ENCODE results near the gene P3H2. TPM values are rescaled to one million over a fixed set of nuclear protein-coding genes. Genes with fewer than 3 reads are reported as not detected.

P3H2 gene
- polyA plus RNA-seq, 3 donors from 2014 or later = 2.2 TPM; not detected in 2

DNA sequence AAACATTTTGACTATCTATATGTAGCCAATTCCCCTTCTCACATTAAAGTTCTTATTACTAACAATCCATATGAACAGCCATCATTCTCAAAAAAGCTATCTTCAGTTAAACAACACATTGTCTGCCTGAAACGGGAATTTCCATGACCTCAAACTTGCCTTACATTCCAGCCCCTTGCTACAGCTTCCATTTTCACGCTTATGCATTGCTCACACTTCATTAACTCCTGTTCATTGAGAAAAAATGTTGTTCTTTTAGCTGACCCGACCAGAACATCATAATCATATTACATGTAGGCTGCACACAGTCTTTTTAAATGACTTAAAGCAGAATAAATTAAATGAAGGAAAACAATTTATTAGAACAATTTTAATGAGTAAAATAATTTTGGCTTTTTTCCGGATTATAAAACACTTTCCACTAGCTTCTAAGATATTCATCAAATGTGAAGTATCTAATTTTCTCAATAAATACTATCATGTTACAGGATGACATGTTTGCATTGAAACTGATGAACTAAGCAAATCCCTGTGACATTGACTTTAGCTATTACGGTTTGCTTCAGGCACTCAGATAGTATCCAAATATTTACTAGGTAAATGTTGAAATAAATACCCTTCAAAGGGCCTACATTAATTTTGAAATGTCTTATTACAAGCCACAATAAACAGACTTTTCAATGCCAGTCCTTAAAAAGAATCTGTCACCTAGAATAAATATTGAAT, 49.9 kb downstream of the P3H2 start:
- DNase-seq = no peak
- no peak overlapping the region for H3K4me3 Mint-ChIP-seq
- peaks cover 0 to 6% (median 2%) of the 10 kb centered on the region in 3 donors for H3K27me3 Mint-ChIP-seq (ENCODE audit: low read depth in 3 of 3)
- H3K4me1 Mint-ChIP-seq = no peaks in the 10 kb centered on the region
- H3K27ac Mint-ChIP-seq = no peak overlapping the region
- H3K9me3 Mint-ChIP-seq = peaks cover 0 to 2% (median 0%) of the 10 kb centered on the region in 6 donors
- no peaks in the 10 kb centered on the region for H3K36me3 Mint-ChIP-seq

DNA sequence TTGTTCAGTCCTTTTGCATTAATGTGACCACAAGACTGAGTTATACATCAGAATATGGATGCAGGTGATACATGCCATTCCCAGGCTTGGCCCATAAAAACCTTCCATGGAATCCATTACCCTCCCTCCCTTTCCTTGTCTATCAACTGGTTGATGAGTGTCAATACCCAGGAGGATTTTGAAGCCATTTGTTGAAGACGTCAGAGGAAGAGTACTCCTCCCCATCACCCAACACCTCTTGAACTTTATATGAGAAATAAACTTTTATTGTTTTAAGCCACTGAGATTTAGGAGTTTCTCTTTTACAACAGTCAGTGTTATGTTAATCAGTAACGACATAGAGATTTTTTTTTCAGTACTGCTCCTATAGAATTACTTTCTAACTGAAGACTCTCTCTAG, 55.5 kb downstream of the P3H2 start:
- Mint-ChIP-seq H3K27ac (no peak overlapping the region), H3K4me1 (no peaks in the 10 kb centered on the region), H3K27me3 (ENCODE audit: low read depth in 3 of 3) (peaks cover 0 to 2% (median 2%) of the 10 kb centered on the region in 3 donors), H3K4me3 (no peak overlapping the region), H3K36me3 (no peaks in the 10 kb centered on the region), H3K9me3 (peaks cover 0 to 4% (median 0%) of the 10 kb centered on the region in 6 donors)
- DNase-seq = no peak

DNA sequence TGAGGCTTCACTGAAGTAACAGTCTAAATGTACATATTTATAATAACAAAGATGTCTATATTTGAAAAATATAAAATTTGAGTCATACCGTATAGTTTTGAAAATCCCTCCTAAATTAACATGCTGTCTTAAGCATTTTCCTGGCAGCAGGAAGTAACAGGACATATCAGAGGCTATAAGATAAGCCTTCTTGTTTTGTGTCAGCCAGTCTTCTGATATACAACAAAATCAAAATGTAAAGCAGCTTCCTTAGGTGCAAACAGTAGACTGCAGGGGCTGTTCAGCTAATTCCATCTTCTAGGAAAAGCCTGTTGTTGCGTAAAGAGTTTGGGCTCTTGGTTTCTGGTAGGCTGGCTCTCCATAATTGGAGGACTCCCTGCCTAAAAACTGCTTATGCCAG, 56.0 kb downstream of the P3H2 start:
- Mint-ChIP-seq H3K27ac (no peak overlapping the region), H3K36me3 (no peaks in the 10 kb centered on the region), H3K9me3 (peaks cover 0 to 4% (median 0%) of the 10 kb centered on the region in 6 donors), H3K27me3 (ENCODE audit: low read depth in 3 of 3) (peaks cover 0 to 2% (median 2%) of the 10 kb centered on the region in 3 donors), H3K4me1 (no peaks in the 10 kb centered on the region), H3K4me3 (no peak overlapping the region)
- DNase-seq = no peak

DNA sequence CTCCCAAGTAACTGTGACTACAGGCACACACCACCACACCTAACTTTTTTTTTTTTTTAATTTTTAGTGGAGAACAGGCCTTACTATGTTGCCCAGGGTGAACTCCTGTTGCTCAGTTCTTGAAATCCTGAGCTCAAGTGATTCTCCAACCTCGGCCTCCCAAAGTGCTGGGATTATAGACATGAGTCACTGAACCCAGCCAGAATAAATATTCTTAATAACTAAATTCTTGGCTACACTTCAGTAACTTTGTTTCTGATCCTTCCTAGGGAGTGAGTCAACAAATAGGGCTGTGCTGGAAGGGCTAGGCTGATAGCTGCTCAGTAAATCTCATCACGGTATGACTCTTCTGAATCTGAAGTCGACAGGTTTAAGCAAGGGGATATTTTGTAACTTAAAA, 56.6 kb downstream of the P3H2 start:
- Mint-ChIP-seq H3K4me1 (no peaks in the 10 kb centered on the region), H3K4me3 (no peak overlapping the region), H3K9me3 (peaks cover 0 to 4% (median 0%) of the 10 kb centered on the region in 6 donors), H3K36me3 (no peaks in the 10 kb centered on the region), H3K27ac (no peak overlapping the region), H3K27me3 (ENCODE audit: low read depth in 3 of 3) (peaks cover 0 to 3% (median 2%) of the 10 kb centered on the region in 3 donors)
- DNase-seq = no peak

- Mint-ChIP-seq H3K36me3 (no peaks in the 10 kb centered on the region), H3K27me3 (ENCODE audit: low read depth in 3 of 3) (peaks cover 0 to 3% (median 2%) of the 10 kb centered on the region in 3 donors), H3K4me1 (no peaks in the 10 kb centered on the region), H3K27ac (no peak overlapping the region), H3K4me3 (no peak overlapping the region), H3K9me3 (peaks cover 0 to 4% (median 0%) of the 10 kb centered on the region in 6 donors)
- DNase-seq = no peak
These were observed 57.2 kb downstream of the P3H2 start for GRCh38 chr3:190063490-190063889.

GRCh38 chr3:190060192-190060775, 60.4 kb downstream of the P3H2 start:
- no peaks in the 10 kb centered on the region for H3K36me3 Mint-ChIP-seq
- no peak for DNase-seq
- H3K9me3 Mint-ChIP-seq = peaks cover 0 to 4% (median 0%) of the 10 kb centered on the region in 6 donors
- no peak overlapping the region for H3K4me3 Mint-ChIP-seq
- H3K27me3 Mint-ChIP-seq (ENCODE audit: low read depth in 3 of 3) = peaks cover 0 to 2% (median 1%) of the 10 kb centered on the region in 3 donors
- no peak overlapping the region for H3K27ac Mint-ChIP-seq
- H3K4me1 Mint-ChIP-seq = no peaks in the 10 kb centered on the region

- Mint-ChIP-seq H3K4me1 (no peaks in the 10 kb centered on the region), H3K9me3 (peaks cover 0 to 4% (median 0%) of the 10 kb centered on the region in 6 donors), H3K27me3 (ENCODE audit: low read depth in 3 of 3) (peaks cover under 1 to 2% (median 1%) of the 10 kb centered on the region in 3 donors), H3K27ac (no peak overlapping the region), H3K36me3 (no peaks in the 10 kb centered on the region), H3K4me3 (no peak overlapping the region)
- DNase-seq = no peak
These were observed 61.5 kb downstream of the P3H2 start for GRCh38 chr3:190059242-190059590.

DNA sequence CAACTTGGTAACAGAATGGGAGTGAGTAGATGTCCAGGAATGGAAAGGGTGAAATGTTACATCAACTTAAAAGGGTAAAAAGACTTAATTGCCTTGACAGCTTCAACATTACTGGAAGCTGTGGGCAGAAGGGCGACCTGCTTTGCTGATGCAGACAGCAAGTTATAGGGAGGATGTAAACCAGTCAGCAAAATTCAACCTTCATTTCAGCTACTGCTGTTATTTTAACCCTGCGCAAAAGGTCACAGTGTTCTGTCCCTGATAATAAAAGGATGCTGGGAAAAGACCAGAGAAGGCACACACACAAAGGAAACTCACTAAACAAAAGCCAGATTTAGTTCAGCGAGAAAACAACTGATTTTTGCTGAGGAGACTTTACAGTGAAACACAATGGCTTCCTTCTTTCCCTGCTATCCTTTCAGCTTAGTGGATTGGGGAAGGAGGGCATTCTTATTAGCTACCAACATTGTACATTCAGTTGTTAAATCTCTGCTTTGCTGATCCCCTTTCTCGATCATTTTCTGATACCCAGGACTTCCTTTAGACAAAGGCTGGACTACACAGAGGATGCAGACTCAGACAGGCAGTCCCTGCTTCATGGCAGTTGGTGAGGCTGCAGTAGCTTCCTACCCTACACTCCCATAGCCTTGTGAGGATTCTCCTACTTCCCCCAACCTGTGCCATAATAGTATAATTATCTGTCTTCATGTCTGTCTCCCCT, 62.0 kb downstream of the P3H2 start:
- Mint-ChIP-seq H3K27ac (no peak overlapping the region), H3K4me1 (no peaks in the 10 kb centered on the region), H3K4me3 (no peak overlapping the region), H3K9me3 (peaks cover 0 to 6% (median 0%) of the 10 kb centered on the region in 6 donors), H3K27me3 (ENCODE audit: low read depth in 3 of 3) (peaks cover 1 to 2% (median 2%) of the 10 kb centered on the region in 3 donors), H3K36me3 (no peaks in the 10 kb centered on the region)
- no peak for DNase-seq

DNA sequence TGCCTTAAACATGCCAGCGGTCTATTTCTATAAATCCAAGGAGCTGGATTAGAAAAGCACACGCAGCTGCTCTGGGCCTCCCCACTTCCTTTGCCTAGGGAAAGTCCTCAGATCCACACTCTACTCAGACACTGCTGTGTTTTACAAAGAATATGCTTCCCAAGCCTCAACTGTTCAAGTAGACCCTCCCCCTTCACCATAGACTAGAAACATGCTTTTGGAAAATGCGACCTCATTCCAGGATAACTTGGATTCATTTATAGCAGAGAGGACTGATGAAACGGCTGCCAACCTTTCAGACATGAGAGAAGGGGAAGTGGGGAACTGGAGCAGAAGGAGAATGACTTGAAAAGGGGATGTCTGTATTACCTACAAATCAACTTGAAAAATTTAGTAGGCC, 64.0 kb downstream of the P3H2 start:
- H3K27ac Mint-ChIP-seq = no peak overlapping the region
- no peak for DNase-seq
- H3K9me3 Mint-ChIP-seq = peaks cover 0 to 6% (median 0%) of the 10 kb centered on the region in 6 donors
- H3K36me3 Mint-ChIP-seq = no peaks in the 10 kb centered on the region
- H3K27me3 Mint-ChIP-seq (ENCODE audit: low read depth in 3 of 3) = peaks cover 1 to 2% (median 2%) of the 10 kb centered on the region in 3 donors
- H3K4me3 Mint-ChIP-seq = no peak overlapping the region
- H3K4me1 Mint-ChIP-seq = no peaks in the 10 kb centered on the region

DNA sequence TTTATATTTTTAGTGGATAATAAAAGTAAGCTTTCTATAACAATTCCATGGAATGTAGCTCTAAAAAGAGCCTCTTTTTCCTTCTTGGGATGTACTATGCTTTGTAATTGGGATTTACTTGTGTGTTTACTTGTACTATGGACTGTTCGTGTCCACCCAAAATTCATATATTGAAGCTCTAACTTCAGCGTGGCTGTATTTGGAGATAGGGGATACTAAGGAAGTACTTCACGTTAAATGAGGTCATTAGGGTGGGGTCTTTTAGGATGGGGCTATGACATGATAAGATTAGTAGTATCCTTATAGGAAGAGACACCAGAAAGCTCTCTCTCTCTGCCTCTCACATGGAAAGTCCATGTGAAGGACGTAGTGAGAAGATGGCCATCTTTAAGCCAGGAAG, 64.9 kb downstream of the P3H2 start:
- peaks cover 0 to 2% (median 1%) of the 10 kb centered on the region in 3 donors for H3K27me3 Mint-ChIP-seq (ENCODE audit: low read depth in 3 of 3)
- no peak overlapping the region for H3K4me3 Mint-ChIP-seq
- no peaks in the 10 kb centered on the region for H3K36me3 Mint-ChIP-seq
- H3K4me1 Mint-ChIP-seq = no peaks in the 10 kb centered on the region
- DNase-seq = no peak
- no peak overlapping the region for H3K27ac Mint-ChIP-seq
- H3K9me3 Mint-ChIP-seq = peaks cover 0 to 6% (median 0%) of the 10 kb centered on the region in 6 donors

- Mint-ChIP-seq H3K4me1 (no peaks in the 10 kb centered on the region), H3K4me3 (no peak overlapping the region), H3K27ac (no peak overlapping the region), H3K27me3 (ENCODE audit: low read depth in 3 of 3) (peaks cover 0 to 5% (median under 1%) of the 10 kb centered on the region in 3 donors), H3K36me3 (no peaks in the 10 kb centered on the region), H3K9me3 (peaks cover 0 to 3% (median 0%) of the 10 kb centered on the region in 6 donors)
- no peak for DNase-seq
These were observed 66.6 kb downstream of the P3H2 start for GRCh38 chr3:190053919-190054672.

GRCh38 chr3:190051641-190052040, 69.1 kb downstream of the P3H2 start:
- H3K27me3 Mint-ChIP-seq (ENCODE audit: low read depth in 3 of 3) = peaks cover 0 to 5% (median 0%) of the 10 kb centered on the region in 3 donors
- H3K9me3 Mint-ChIP-seq = peaks cover 0 to 6% (median 0%) of the 10 kb centered on the region in 6 donors
- DNase-seq = no peak
- no peaks in the 10 kb centered on the region for H3K36me3 Mint-ChIP-seq
- H3K27ac Mint-ChIP-seq = no peak overlapping the region
- no peak overlapping the region for H3K4me3 Mint-ChIP-seq
- no peaks in the 10 kb centered on the region for H3K4me1 Mint-ChIP-seq

DNA sequence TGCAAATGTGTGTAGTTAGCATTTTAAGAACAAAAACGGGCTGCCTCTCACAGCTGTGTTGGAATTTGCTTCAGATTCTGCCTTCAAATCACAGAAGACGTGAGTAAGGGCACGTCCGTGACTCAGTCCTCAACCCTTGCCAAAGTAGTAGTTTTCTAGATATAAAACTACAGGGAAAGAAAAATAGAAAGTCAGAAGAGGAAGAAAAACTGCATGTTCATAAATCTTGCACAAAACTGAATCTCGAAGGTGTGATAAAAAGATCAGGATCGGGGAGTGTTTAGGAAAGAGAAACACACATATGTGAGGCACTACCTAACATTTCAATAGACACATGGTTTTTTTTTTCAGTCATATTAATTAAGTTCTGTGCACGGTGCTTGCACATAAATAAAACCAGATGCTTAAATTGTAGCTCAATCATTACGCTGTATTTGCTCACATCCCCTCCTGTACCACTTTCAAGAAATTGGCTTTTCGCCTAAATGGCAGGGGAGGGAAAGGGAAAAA, 71.7 kb downstream of the P3H2 start:
- Mint-ChIP-seq H3K27ac (no peak overlapping the region), H3K4me3 (no peak overlapping the region), H3K4me1 (no peaks in the 10 kb centered on the region), H3K9me3 (peaks cover 0 to 3% (median under 1%) of the 10 kb centered on the region in 6 donors), H3K36me3 (no peaks in the 10 kb centered on the region), H3K27me3 (ENCODE audit: low read depth in 3 of 3) (peaks cover 0 to 2% (median 2%) of the 10 kb centered on the region in 3 donors)
- no peak for DNase-seq

Data from immature natural killer cell (primary cell).